NCI-H345 (cell line): ENCODE measurements around the gene VPS8.

Experiments used
- DNase-seq: peaks from one replicate; lab custom pipeline; 2025; lab: John Stamatoyannopoulos, UW

Gene VPS8

GRCh38 chr3:185093116-185093515, 281.1 kb downstream of the VPS8 start:
- no peak for DNase-seq

DNA sequence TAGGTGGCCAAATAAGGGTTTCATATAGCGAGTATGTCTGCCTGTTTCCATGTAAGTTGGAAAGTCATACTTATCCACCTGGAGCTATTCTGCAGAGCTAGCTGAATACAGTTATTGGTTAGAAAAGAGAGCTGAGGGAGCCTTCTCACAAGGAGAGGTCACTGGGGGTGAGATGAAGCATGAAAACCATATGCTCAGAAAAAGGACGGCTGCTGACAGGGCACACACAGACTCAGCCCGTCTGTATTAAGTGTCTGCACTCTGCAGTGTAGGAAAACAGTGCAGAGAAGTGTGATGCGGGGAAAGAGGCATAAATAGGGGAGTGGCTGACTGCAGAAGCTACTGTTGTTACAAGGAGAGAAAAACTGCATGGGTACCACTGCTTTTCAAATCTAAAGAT, 282.7 kb downstream of the VPS8 start:
- DNase-seq: no peak
